Kidney epithelial cell (primary cell): ENCODE data around the gene MLLT3. TPM values are rescaled to one million over a fixed set of nuclear protein-coding genes. Genes with fewer than 3 reads are reported as not detected.

Experiments used
- DNase-seq: peaks from one replicate; pipeline ENCODE4 v3.0.0-alpha.2; 2010; ENCODE audit warnings: low read depth
- H3K27me3 ChIP-seq: 2 replicates; pipeline ENCODE4 v1.6.0; 2011; ENCODE audit warnings: low read length; ENCODE audit not compliant: control insufficient read depth, insufficient read depth
- H3K36me3 ChIP-seq: 2 replicates; pipeline ENCODE4 v1.5.1; 2011; ENCODE audit warnings: low read length; ENCODE audit not compliant: control insufficient read depth, insufficient read depth
- H3K4me3 ChIP-seq: 2 replicates; pipeline ENCODE4 v1.5.1; 2011; ENCODE audit warnings: low read depth, mild to moderate bottlenecking, control low read depth, low read length
- total RNA-seq: library from RNA; depleted of rRNA; stranded (reverse); fragments of >200 nt; gene quantifications from 2 replicates; pipeline ENCODE4 v1.2.3, GENCODE V29; 2015
- TF ChIP-seq, protein P1 (sequence below): IDR thresholded peaks from 2 replicates; pipeline ENCODE4 v1.5.1; 2011; ENCODE audit warnings: mild to moderate bottlenecking, moderate library complexity, low read length, control low read depth, inconsistent platforms; ENCODE audit not compliant: insufficient read depth, poor library complexity, severe bottlenecking

The MLLT3 gene
- total RNA-seq, 1 donor from 2014 or later, result 16.2 TPM

DNA sequence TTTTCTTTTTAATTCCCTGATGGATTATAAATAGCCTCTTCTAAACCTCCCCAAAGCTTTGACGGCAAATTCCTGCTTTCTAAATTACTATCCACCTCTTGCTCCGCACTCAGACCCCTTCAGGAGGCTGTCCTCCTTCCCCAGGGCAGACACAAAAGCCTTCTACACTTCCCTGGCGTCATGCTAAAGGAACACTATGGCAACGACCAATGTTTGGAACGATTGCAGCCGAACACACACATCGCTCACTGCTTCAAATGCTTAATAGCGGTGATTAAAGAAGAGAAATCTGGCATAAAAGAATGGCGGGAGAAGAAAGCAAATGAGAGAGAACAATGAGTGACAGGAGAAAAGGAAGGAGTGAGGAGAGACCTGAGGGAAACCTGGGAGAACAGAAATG lies 297.3 kb downstream of the MLLT3 start:
- TF ChIP-seq, protein P1, sequence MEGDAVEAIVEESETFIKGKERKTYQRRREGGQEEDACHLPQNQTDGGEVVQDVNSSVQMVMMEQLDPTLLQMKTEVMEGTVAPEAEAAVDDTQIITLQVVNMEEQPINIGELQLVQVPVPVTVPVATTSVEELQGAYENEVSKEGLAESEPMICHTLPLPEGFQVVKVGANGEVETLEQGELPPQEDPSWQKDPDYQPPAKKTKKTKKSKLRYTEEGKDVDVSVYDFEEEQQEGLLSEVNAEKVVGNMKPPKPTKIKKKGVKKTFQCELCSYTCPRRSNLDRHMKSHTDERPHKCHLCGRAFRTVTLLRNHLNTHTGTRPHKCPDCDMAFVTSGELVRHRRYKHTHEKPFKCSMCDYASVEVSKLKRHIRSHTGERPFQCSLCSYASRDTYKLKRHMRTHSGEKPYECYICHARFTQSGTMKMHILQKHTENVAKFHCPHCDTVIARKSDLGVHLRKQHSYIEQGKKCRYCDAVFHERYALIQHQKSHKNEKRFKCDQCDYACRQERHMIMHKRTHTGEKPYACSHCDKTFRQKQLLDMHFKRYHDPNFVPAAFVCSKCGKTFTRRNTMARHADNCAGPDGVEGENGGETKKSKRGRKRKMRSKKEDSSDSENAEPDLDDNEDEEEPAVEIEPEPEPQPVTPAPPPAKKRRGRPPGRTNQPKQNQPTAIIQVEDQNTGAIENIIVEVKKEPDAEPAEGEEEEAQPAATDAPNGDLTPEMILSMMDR, result no peak

DNA sequence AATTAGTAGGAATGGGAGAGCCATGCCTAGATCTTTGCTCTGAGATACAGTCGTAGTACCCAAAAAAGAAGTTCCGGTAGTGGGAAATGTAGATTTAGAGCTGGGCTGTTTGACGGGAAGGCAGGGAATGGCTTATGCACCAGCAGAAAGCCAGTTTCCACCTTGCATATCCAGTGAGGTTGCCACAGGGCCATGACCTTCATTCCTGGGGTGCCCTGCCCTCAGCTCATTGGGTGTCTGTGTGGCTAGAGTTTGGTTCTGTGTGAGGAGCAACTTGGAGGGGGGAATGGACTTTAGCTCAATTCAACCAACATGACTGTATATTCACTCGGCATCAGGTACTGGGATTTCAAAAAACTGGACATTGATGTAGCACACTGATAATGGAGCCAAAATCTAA lies 300.1 kb downstream of the MLLT3 start:
- H3K27me3 ChIP-seq, result no peaks in the 10 kb centered on the region
- no peaks in the 10 kb centered on the region for H3K36me3 ChIP-seq
- DNase-seq, result no peak
- H3K4me3 ChIP-seq, result no peak overlapping the region
- TF ChIP-seq, protein P1, result no peak

More for the DNA sequence above, 297.3 kb downstream of the MLLT3 start:
- H3K36me3 ChIP-seq, result no peaks in the 10 kb centered on the region
- H3K27me3 ChIP-seq, result no peaks in the 10 kb centered on the region
- no peak overlapping the region for H3K4me3 ChIP-seq
- no peak for DNase-seq

DNA sequence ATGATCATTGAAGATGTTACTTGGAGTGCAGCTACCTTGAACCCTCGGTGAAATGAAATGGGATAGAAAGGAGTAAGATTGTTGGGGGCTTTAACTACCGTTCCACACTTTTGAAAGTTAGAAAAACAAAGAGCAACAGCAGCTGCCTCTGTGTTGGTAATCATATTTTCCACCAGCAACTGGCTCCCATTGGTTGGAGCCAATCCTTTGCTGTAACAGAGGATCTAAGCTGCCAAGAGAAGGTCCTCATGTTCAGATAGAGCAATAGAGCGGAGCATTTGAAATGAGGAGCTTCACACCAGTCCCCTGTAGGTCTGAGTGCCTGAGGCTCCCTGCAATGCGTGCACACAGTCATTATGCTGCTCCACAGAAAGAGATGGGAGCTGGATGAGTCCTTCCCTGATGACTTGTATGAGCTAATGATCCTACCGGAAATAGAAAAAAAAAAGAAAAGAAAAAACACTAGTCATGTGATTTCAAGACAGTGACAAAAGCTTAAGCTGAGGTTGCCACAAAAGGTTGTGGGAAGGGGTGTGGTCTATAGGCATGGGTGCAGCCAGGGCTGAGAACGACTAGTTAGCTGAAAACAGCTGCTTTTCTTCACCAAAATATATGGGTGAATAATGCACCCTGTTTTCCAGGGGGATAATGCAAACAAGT lies 300.7 kb downstream of the MLLT3 start:
- no peak for DNase-seq
- Histone ChIP-seq H3K36me3 (no peaks in the 10 kb centered on the region), H3K27me3 (no peaks in the 10 kb centered on the region), H3K4me3 (no peak overlapping the region)
- TF ChIP-seq, protein P1, result no peak

DNA sequence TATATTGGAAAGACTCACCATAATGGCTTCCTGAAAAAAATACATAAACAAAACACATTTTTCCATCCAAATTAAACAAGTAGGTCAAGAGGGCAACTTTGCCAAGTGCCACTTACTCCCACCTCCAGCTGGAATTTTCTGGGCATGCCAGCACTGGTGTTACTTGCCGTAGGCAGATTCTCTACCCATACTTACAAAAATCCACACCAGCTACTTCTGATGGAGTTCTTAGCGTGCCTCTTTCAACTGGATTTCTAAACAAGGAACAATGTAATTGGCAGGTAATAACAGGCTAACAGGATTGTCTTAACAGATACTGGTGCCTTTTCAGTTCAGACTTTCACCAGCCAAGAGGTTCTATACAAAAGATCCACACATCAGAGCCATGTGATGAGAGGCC lies 301.4 kb downstream of the MLLT3 start:
- TF ChIP-seq, protein P1, result no peak
- Histone ChIP-seq H3K36me3 (no peaks in the 10 kb centered on the region), H3K27me3 (no peaks in the 10 kb centered on the region), H3K4me3 (no peak overlapping the region)
- DNase-seq, result no peak

DNA sequence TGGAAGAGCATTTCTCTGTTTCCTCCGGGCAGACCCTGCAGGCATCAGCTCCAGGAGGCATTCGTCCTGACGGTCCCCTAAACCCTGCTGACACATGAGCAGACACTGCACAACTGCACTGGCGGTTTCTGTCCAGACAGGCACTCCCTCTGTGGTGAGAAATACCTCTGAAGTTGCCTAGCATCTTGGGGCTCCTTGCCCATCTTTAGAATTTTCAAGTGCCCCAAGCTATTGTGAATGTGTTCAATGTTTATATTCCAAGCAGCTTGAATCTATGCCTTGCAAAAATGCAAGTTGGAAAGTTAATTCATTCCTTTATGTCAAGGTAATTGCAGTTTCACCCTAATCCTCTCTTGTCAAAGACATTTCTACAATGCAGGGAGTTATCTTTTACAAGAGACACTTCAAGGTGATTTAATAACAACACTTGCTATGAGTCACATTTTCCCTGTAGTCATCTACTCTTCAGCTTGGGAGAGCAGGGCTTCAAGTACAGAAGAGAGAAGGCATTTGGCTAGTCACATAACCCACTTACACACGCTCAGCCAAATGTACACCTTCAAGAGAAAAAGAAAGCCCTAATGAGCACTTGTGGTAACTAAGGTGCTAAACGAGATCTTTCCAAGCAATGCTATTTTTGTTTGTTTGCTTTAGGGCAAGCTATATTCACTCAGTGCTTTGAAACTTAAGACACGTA lies 302.5 kb downstream of the MLLT3 start:
- Histone ChIP-seq H3K27me3 (no peaks in the 10 kb centered on the region), H3K4me3 (no peak overlapping the region), H3K36me3 (no peaks in the 10 kb centered on the region)
- TF ChIP-seq, protein P1, result no peak
- peak; percentile 21 for DNase-seq
